HepG2 (cell line): Measurements from ENCODE around the gene ADAMTS17. TPM values are rescaled to one million over a fixed set of nuclear protein-coding genes. Genes with fewer than 3 reads are reported as not detected.
A peak's percentile ranks its signal among the peaks of the same experiment; 100 is the strongest.

ENCODE experiments used
- ARID2 ChIP-seq: sonication (generic); formaldehyde crosslinking; IDR thresholded peaks from 2 replicates; pipeline ENCODE4 v1.8.1; 2022; ENCODE audit warnings: mild to moderate bottlenecking, missing genetic modification reagents, borderline replicate concordance
- BCL3 ChIP-seq: sonication (generic); formaldehyde crosslinking; IDR thresholded peaks from 2 replicates; pipeline ENCODE4 v1.5.1; 2020; ENCODE audit warnings: mild to moderate bottlenecking, missing genetic modification reagents, moderate library complexity
- CREM ChIP-seq, 2 experiments: sonication (generic) in 1 of 2; formaldehyde crosslinking in 1 of 2; IDR thresholded peaks; 2 replicates each; pipeline versions ENCODE4 v1.4.0 to v1.6.1; 2016 to 2020; ENCODE audit warnings: antibody characterized with exemption in 1 of 2, mild to moderate bottlenecking in 1 of 2, missing genetic modification reagents in 1 of 2
- FLYWCH1 ChIP-seq: sonication (generic); formaldehyde crosslinking; IDR thresholded peaks from 2 replicates; pipeline ENCODE4 v1.8.1; 2023; ENCODE audit warnings: mild to moderate bottlenecking, missing genetic modification reagents
- GZF1 ChIP-seq: sonication (generic); formaldehyde crosslinking; IDR thresholded peaks from 2 replicates; pipeline ENCODE4 v1.5.1; 2020; ENCODE audit warnings: mild to moderate bottlenecking, missing genetic modification reagents
- HDAC6 ChIP-seq: fragments of 200-600 bp; sonication (generic); IDR thresholded peaks from 2 replicates; pipeline ENCODE4 v1.7.0; 2017; ENCODE audit warnings: mild to moderate bottlenecking, antibody characterized with exemption, low read length, low read depth
- JUND ChIP-seq: sonication (generic); formaldehyde crosslinking; IDR thresholded peaks from 2 replicates; pipeline ENCODE4 v1.8.0; 2022; ENCODE audit warnings: mild to moderate bottlenecking, missing genetic modification reagents
- KLF13 ChIP-seq: sonication (generic); formaldehyde crosslinking; IDR thresholded peaks from 2 replicates; pipeline ENCODE4 v1.4.0; 2020; ENCODE audit warnings: mild to moderate bottlenecking, missing genetic modification reagents
- KLF15 ChIP-seq: sonication (generic); formaldehyde crosslinking; IDR thresholded peaks from 2 replicates; pipeline ENCODE4 v1.8.1; 2023; ENCODE audit warnings: borderline replicate concordance, mild to moderate bottlenecking, inconsistent platforms, missing genetic modification reagents, mixed read lengths
- MAFG ChIP-seq: sonication (generic); formaldehyde crosslinking; IDR thresholded peaks from 2 replicates; pipeline ENCODE4 v1.5.1; 2020; ENCODE audit warnings: mild to moderate bottlenecking, missing genetic modification reagents
- MXD1 ChIP-seq: sonication (generic); formaldehyde crosslinking; IDR thresholded peaks from 2 replicates; pipeline ENCODE4 v1.4.0; 2020; ENCODE audit warnings: mild to moderate bottlenecking, missing genetic modification reagents
- REL ChIP-seq: sonication (generic); formaldehyde crosslinking; conservative IDR thresholded peaks from 2 replicates; pipeline ENCODE4 v1.8.0; 2022; ENCODE audit warnings: mild to moderate bottlenecking, missing genetic modification reagents, moderate library complexity
- SMAD3 ChIP-seq: sonication (generic); formaldehyde crosslinking; IDR thresholded peaks from 2 replicates; pipeline ENCODE4 v1.4.0; 2020; ENCODE audit warnings: missing genetic modification reagents
- SRF ChIP-seq: IDR thresholded peaks from 2 replicates; pipeline ENCODE4 v1.6.1; 2011; ENCODE audit warnings: mild to moderate bottlenecking, low read depth, low read length, moderate library complexity
- STAT6 ChIP-seq: sonication (generic); formaldehyde crosslinking; IDR thresholded peaks from 2 replicates; pipeline ENCODE4 v1.4.0; 2020; ENCODE audit warnings: missing genetic modification reagents, mild to moderate bottlenecking, borderline replicate concordance
- TOE1 ChIP-seq: sonication (generic); formaldehyde crosslinking; IDR thresholded peaks from 2 replicates; pipeline ENCODE4 v1.4.0; 2020; ENCODE audit warnings: mild to moderate bottlenecking, missing genetic modification reagents
- ZBTB7B ChIP-seq: sonication (generic); formaldehyde crosslinking; IDR thresholded peaks from 2 replicates; pipeline ENCODE4 v1.4.0; 2020; ENCODE audit warnings: missing genetic modification reagents
- ZFY ChIP-seq: sonication (generic); formaldehyde crosslinking; IDR thresholded peaks from 2 replicates; pipeline ENCODE4 v1.4.0; 2020; ENCODE audit warnings: missing genetic modification reagents
- ZNF205 ChIP-seq: IDR thresholded peaks from 2 replicates; pipeline ENCODE4 v1.6.1; 2018; ENCODE audit warnings: missing biosample characterization, missing genetic modification reagents
- ZNF30 ChIP-seq: sonication (generic); formaldehyde crosslinking; IDR thresholded peaks from 2 replicates; pipeline ENCODE4 v1.5.0; 2020; ENCODE audit warnings: mild to moderate bottlenecking, missing genetic modification reagents
- ZNF552 ChIP-seq: sonication (generic); formaldehyde crosslinking; IDR thresholded peaks from 2 replicates; pipeline ENCODE4 v1.9.0; 2022; ENCODE audit warnings: missing genetic modification reagents, mild to moderate bottlenecking, borderline replicate concordance
- ZNF619 ChIP-seq: sonication (generic); formaldehyde crosslinking; IDR thresholded peaks from 2 replicates; pipeline ENCODE4 v1.4.0; 2020; ENCODE audit warnings: mild to moderate bottlenecking, missing genetic modification reagents
- ZNF710 ChIP-seq: sonication (generic); formaldehyde crosslinking; IDR thresholded peaks from 2 replicates; pipeline ENCODE4 v1.5.0; 2020; ENCODE audit warnings: mild to moderate bottlenecking, missing genetic modification reagents, borderline replicate concordance
- ZNF777 ChIP-seq: sonication (generic); formaldehyde crosslinking; IDR thresholded peaks from 2 replicates; pipeline ENCODE4 v1.4.0; 2020; ENCODE audit warnings: missing genetic modification reagents
- ZSCAN22 ChIP-seq: sonication (generic); formaldehyde crosslinking; IDR thresholded peaks from 2 replicates; pipeline ENCODE4 v1.4.0; 2020; ENCODE audit warnings: mild to moderate bottlenecking, missing genetic modification reagents
- polyA plus RNA-seq, 8 experiments: library from polyadenylated mRNA; depleted of rRNA in 3 of 8; stranded (reverse) in 7 of 8; unstranded in 1 of 8; fragments of >200 nt; fragmentation: Illumina TruSeq in 4 of 8; extraction: Trizol in 4 of 8; gene quantifications; 2 replicates each; pipeline versions ENCODE4 v1.2.1 to v1.2.3, GENCODE V29; 2011 to 2016; ENCODE audit warnings: low read depth in 4 of 8, missing spikeins in 1 of 8, mixed read lengths in 1 of 8; ENCODE audit not compliant: insufficient read depth in 1 of 8
- total RNA-seq, 5 experiments: library from RNA; depleted of rRNA; stranded (reverse); fragments of >200 nt; fragmentation: Illumina TruSeq; extraction: Trizol; gene quantifications; 2 replicates each; pipeline ENCODE4 v1.2.3, GENCODE V29; 2016; ENCODE audit warnings: low read depth in 1 of 5

The ADAMTS17 gene
- total and polyA plus RNA-seq, 2 of the 13 experiments (the other 11 are each of a cell fraction or from before 2014, with no cell fraction given): 0.02 to 0.04 TPM

GRCh38 chr15:100349696-100350433 is 8.1 kb upstream of the ADAMTS17 start (continued):
- TF ChIP-seq ZNF552 (CRISPR knock-in tag): no peak
- TF ChIP-seq MXD1 (CRISPR knock-in tag): peak; percentile 30; the same call in 1 of the 2 replicates
- no peak for TF ChIP-seq ARID2 (CRISPR knock-in tag)
- no peak for TF ChIP-seq FLYWCH1
- TF ChIP-seq ZNF710 (CRISPR knock-in tag): no peak
- TF ChIP-seq JUND: no peak
- TF ChIP-seq HDAC6: no peak
- no peak for TF ChIP-seq BCL3 (CRISPR knock-in tag)
- TF ChIP-seq REL (CRISPR knock-in tag): no peak
- no peak for TF ChIP-seq KLF13 (CRISPR knock-in tag)
- no peak; the same call in 1 of the 2 replicates for TF ChIP-seq CREM (IDR thresholded peaks at IDR 0.05)
- TF ChIP-seq CREM (CRISPR knock-in tag; IDR thresholded peaks at IDR 0.05): no peak
- TF ChIP-seq STAT6: 0 out of 2 replicates have a peak, but pooled peaks have one; percentile 28
- TF ChIP-seq TOE1: no peak
- TF ChIP-seq GZF1 (CRISPR knock-in tag): 0 out of 2 replicates have a peak, but pooled peaks have one; percentile 20
- TF ChIP-seq ZNF777 (CRISPR knock-in tag): peak; percentile 64
- TF ChIP-seq SMAD3: no peak
- TF ChIP-seq SRF: no peak
- TF ChIP-seq MAFG (CRISPR knock-in tag): no peak
- peak; percentile 79 for TF ChIP-seq ZFY
- TF ChIP-seq ZNF205 (CRISPR knock-in tag): no peak
- peak; percentile 72; the same call in 1 of the 2 replicates for TF ChIP-seq KLF15 (CRISPR knock-in tag)
- no peak for TF ChIP-seq ZBTB7B (CRISPR knock-in tag)
- TF ChIP-seq ZNF30: no peak
- TF ChIP-seq ZSCAN22: no peak
- no peak for TF ChIP-seq ZNF619 (CRISPR knock-in tag)
